Nephron progenitor cell (in vitro differentiated cells): Measurements from ENCODE around the gene TNS4.

ENCODE experiments used
- DNase-seq: peaks from one replicate; pipeline ENCODE4 v3.0.0; 2021
- H3K27ac Mint-ChIP-seq: 2 replicates; pipeline ENCODE4 v1.8.0; 2021; ENCODE audit warnings: mild to moderate bottlenecking, moderate library complexity, mixed read lengths
- H3K27me3 Mint-ChIP-seq: 2 replicates; pipeline ENCODE4 v1.8.0; 2021; ENCODE audit warnings: mild to moderate bottlenecking, low read depth, mixed read lengths; ENCODE audit not compliant: poor library complexity
- H3K36me3 Mint-ChIP-seq: 2 replicates; pipeline ENCODE4 v1.8.0; 2021; ENCODE audit warnings: low read depth, mixed read lengths
- H3K4me1 Mint-ChIP-seq: 2 replicates; pipeline ENCODE4 v1.8.0; 2021; ENCODE audit warnings: mixed read lengths
- H3K4me3 Mint-ChIP-seq: 2 replicates; pipeline ENCODE4 v1.8.0; 2021; ENCODE audit warnings: mild to moderate bottlenecking, moderate library complexity, mixed read lengths
- H3K9me3 Mint-ChIP-seq: 2 replicates; pipeline ENCODE4 v1.8.0; 2021; ENCODE audit warnings: mild to moderate bottlenecking, moderate library complexity, mixed read lengths
- CTCF ChIP-seq: fragments of 200-600 bp; sonication (generic); IDR thresholded peaks from 2 replicates; pipeline ENCODE4 v1.5.0; 2021; ENCODE audit warnings: antibody characterized with exemption

The TNS4 gene

GRCh38 chr17:40484285-40484972, 17.0 kb downstream of the TNS4 start:
- Mint-ChIP-seq H3K27ac (no peak overlapping the region), H3K4me3 (no peak overlapping the region), H3K27me3 (no peaks in the 10 kb centered on the region), H3K36me3 (no peaks in the 10 kb centered on the region), H3K4me1 (peaks cover 70% of the 10 kb centered on the region), H3K9me3 (no peaks in the 10 kb centered on the region)
- DNase-seq, result no peak
- no peak for TF ChIP-seq CTCF

GRCh38 chr17:40483679-40484078, 17.7 kb downstream of the TNS4 start:
- DNase-seq, result no peak
- peaks cover 67% of the 10 kb centered on the region for H3K4me1 Mint-ChIP-seq
- no peaks in the 10 kb centered on the region for H3K9me3 Mint-ChIP-seq
- peak overlapping the region; percentile 72 for H3K27ac Mint-ChIP-seq
- TF ChIP-seq CTCF, result no peak
- no peak overlapping the region for H3K4me3 Mint-ChIP-seq
- H3K27me3 Mint-ChIP-seq, result no peaks in the 10 kb centered on the region
- no peaks in the 10 kb centered on the region for H3K36me3 Mint-ChIP-seq

GRCh38 chr17:40482722-40483121, 18.7 kb downstream of the TNS4 start:
- Mint-ChIP-seq H3K9me3 (no peaks in the 10 kb centered on the region), H3K36me3 (no peaks in the 10 kb centered on the region), H3K27ac (no peak overlapping the region), H3K27me3 (no peaks in the 10 kb centered on the region), H3K4me3 (no peak overlapping the region), H3K4me1 (peaks cover 62% of the 10 kb centered on the region)
- no peak for TF ChIP-seq CTCF
- no peak for DNase-seq

GRCh38 chr17:40481106-40481505, 20.3 kb downstream of the TNS4 start:
- Mint-ChIP-seq H3K27me3 (peaks cover 3% of the 10 kb centered on the region), H3K36me3 (no peaks in the 10 kb centered on the region), H3K9me3 (no peaks in the 10 kb centered on the region), H3K4me1 (peaks cover 54% of the 10 kb centered on the region), H3K27ac (peak overlapping the region; percentile 69), H3K4me3 (no peak overlapping the region)
- no peak for DNase-seq
- no peak for TF ChIP-seq CTCF

- Mint-ChIP-seq H3K4me3 (no peak overlapping the region), H3K9me3 (no peaks in the 10 kb centered on the region), H3K4me1 (peaks cover 54% of the 10 kb centered on the region), H3K27ac (no peak overlapping the region), H3K27me3 (peaks cover 3% of the 10 kb centered on the region), H3K36me3 (no peaks in the 10 kb centered on the region)
- DNase-seq, result no peak
- no peak for TF ChIP-seq CTCF
Observed at GRCh38 chr17:40480501-40481003, 20.9 kb downstream of the TNS4 start.
